Glutamatergic neuron (in vitro differentiated cells): Measurements from ENCODE around the gene MGMT. TPM values are rescaled to one million over a fixed set of nuclear protein-coding genes. Genes with fewer than 3 reads are reported as not detected.

Source experiments
- DNase-seq: peaks from one replicate; pipeline ENCODE4 v3.0.0; 2022
- H3K27ac Mint-ChIP-seq: one replicate; pipeline ENCODE4 v1.8.0; 2020; ENCODE audit warnings: mild to moderate bottlenecking, mixed read lengths, inconsistent platforms; ENCODE audit not compliant: unreplicated experiment
- H3K27me3 Mint-ChIP-seq: one replicate; pipeline ENCODE4 v1.8.0; 2020; ENCODE audit warnings: mild to moderate bottlenecking, moderate library complexity, mixed read lengths, inconsistent platforms; ENCODE audit not compliant: unreplicated experiment
- H3K36me3 Mint-ChIP-seq: one replicate; pipeline ENCODE4 v1.8.0; 2020; ENCODE audit warnings: mild to moderate bottlenecking, mixed read lengths, inconsistent platforms; ENCODE audit not compliant: unreplicated experiment
- H3K4me1 Mint-ChIP-seq: one replicate; pipeline ENCODE4 v1.8.0; 2020; ENCODE audit warnings: mild to moderate bottlenecking, low read depth, mixed read lengths, inconsistent platforms; ENCODE audit not compliant: unreplicated experiment
- H3K4me3 Mint-ChIP-seq: one replicate; pipeline ENCODE4 v1.8.0; 2020; ENCODE audit warnings: mild to moderate bottlenecking, mixed read lengths, inconsistent platforms; ENCODE audit not compliant: unreplicated experiment
- H3K9me3 Mint-ChIP-seq: one replicate; pipeline ENCODE4 v1.8.0; 2020; ENCODE audit warnings: mild to moderate bottlenecking, moderate library complexity, mixed read lengths, inconsistent platforms; ENCODE audit not compliant: unreplicated experiment
- CTCF ChIP-seq: fragments of 200-600 bp; sonication (generic); IDR thresholded peaks from one replicate; pipeline ENCODE4 v1.5.0; 2021; ENCODE audit not compliant: partially characterized antibody, unreplicated experiment
- total RNA-seq: library from RNA; stranded (reverse); fragmentation: NEBNext Ultra II Directional; extraction: Animal tissue kit (Norgen Biotek cat#: 25700); gene quantifications from one replicate; pipeline ENCODE4 v1.2.1, GENCODE V29; 2021; ENCODE audit not compliant: unreplicated experiment

The MGMT gene
- total RNA-seq, 1 donor from 2014 or later, result 15.9 TPM

- Mint-ChIP-seq H3K27me3 (peaks cover 2% of the 10 kb centered on the region), H3K36me3 (peaks cover 9% of the 10 kb centered on the region), H3K4me3 (no peak overlapping the region), H3K9me3 (peaks cover 3% of the 10 kb centered on the region), H3K27ac (no peak overlapping the region), H3K4me1 (peaks cover 11% of the 10 kb centered on the region)
- no peak for TF ChIP-seq CTCF
- DNase-seq, result no peak
Observed at GRCh38 chr10:129779126-129780111, 312.4 kb downstream of the MGMT start.

GRCh38 chr10:129780198-129780597, 313.2 kb downstream of the MGMT start:
- no peak overlapping the region for H3K27ac Mint-ChIP-seq
- H3K9me3 Mint-ChIP-seq, result peaks cover 3% of the 10 kb centered on the region
- H3K27me3 Mint-ChIP-seq, result peaks cover 2% of the 10 kb centered on the region
- peaks cover 9% of the 10 kb centered on the region for H3K36me3 Mint-ChIP-seq
- DNase-seq, result no peak
- H3K4me1 Mint-ChIP-seq, result peaks cover 11% of the 10 kb centered on the region
- TF ChIP-seq CTCF, result no peak
- no peak overlapping the region for H3K4me3 Mint-ChIP-seq

- TF ChIP-seq CTCF, result no peak
- Mint-ChIP-seq H3K36me3 (peaks cover 9% of the 10 kb centered on the region), H3K9me3 (peaks cover 6% of the 10 kb centered on the region), H3K4me1 (peaks cover 11% of the 10 kb centered on the region), H3K4me3 (no peak overlapping the region), H3K27ac (no peak overlapping the region), H3K27me3 (peaks cover 2% of the 10 kb centered on the region)
- no peak for DNase-seq
Observed at GRCh38 chr10:129780901-129781795, 314.1 kb downstream of the MGMT start.

GRCh38 chr10:129784291-129784690, 317.2 kb downstream of the MGMT start:
- Mint-ChIP-seq H3K27ac (no peak overlapping the region), H3K9me3 (peaks cover 8% of the 10 kb centered on the region), H3K4me3 (no peak overlapping the region), H3K4me1 (peaks cover 12% of the 10 kb centered on the region), H3K36me3 (peaks cover under 1% of the 10 kb centered on the region), H3K27me3 (peaks cover 2% of the 10 kb centered on the region)
- DNase-seq, result no peak
- no peak for TF ChIP-seq CTCF
